Esophagus muscularis mucosa (tissue), 4 donors: ENCODE data around the gene PRMT6. TPM values are rescaled to one million over a fixed set of nuclear protein-coding genes. Genes with fewer than 3 reads are reported as not detected.

ENCODE experiments used
- DNase-seq: peaks from one replicate; pipeline ENCODE4 v3.0.0-alpha.2; 2017; ENCODE audit errors: extremely low spot score
- H3K27ac ChIP-seq, 4 donors: fragments of 200-600 bp; sonication (generic); replicated peaks in 1 of 4; 1 replicate in 3 of 4; 2 replicates in 1 of 4; pipeline ENCODE4 v1.5.1; 2016 to 2019; ENCODE audit warnings: mild to moderate bottlenecking in 1 of 4
- H3K27me3 ChIP-seq, 4 donors: fragments of 200-600 bp; sonication (generic); one replicate each; pipeline versions ENCODE4 v1.5.1 to v1.6.0; 2016 to 2019
- H3K36me3 ChIP-seq, 4 donors: fragments of 200-600 bp; sonication (generic); one replicate each; pipeline ENCODE4 v1.5.1; 2016 to 2019
- H3K4me1 ChIP-seq, 4 donors: fragments of 200-600 bp; sonication (generic); one replicate each; pipeline ENCODE4 v1.5.1; 2016 to 2019
- H3K4me3 ChIP-seq, 4 donors: fragments of 200-600 bp; sonication (generic); 1 replicate in 2 of 4; 2 replicates in 2 of 4; pipeline ENCODE4 v1.5.1; 2016 to 2019; ENCODE audit warnings: mild to moderate bottlenecking in 4 of 4, moderate library complexity in 1 of 4
- H3K9me3 ChIP-seq, 4 donors: fragments of 200-600 bp; sonication (generic); 1 replicate in 3 of 4; 2 replicates in 1 of 4; pipeline ENCODE4 v1.5.1; 2016 to 2019
- EP300 ChIP-seq: sonication (generic); formaldehyde crosslinking; IDR thresholded peaks from one replicate; pipeline ENCODE4 v1.6.1; 2017; ENCODE audit warnings: antibody characterized with exemption
- POLR2A ChIP-seq: fragments of 450-650 bp; IDR thresholded peaks from one replicate; pipeline ENCODE4 v1.6.1; 2017; ENCODE audit warnings: antibody characterized with exemption, moderate library complexity, mild to moderate bottlenecking, low read depth
- POLR2AphosphoS5 ChIP-seq, 2 donors: sonication (generic); formaldehyde crosslinking; IDR thresholded peaks; one replicate each; pipeline ENCODE4 v1.6.1; 2017; ENCODE audit warnings: antibody characterized with exemption in 2 of 2
- WGBS: methylation state at CpG from one replicate; pipeline ENCODE4 v1.1.5; 2018; 5-methylcytosine and 5-hydroxymethylcytosine counted together
- intact Hi-C: fragments of 100-400 bp; cut with DNase I; formaldehyde crosslinking; loops from one replicate; pipeline ENCODE4 v1.15.1; 2023
- total RNA-seq, 4 donors: library from RNA; depleted of rRNA; stranded (reverse); fragments of >200 nt; gene quantifications; one replicate each; pipeline versions ENCODE4 v1.1.0 to v1.2.1, GENCODE V29; 2016
- TF ChIP-seq, protein P1 (sequence below), 3 experiments: fragments of 200-600 bp in 2 of 3; fragments of 450-650 bp in 1 of 3; sonication (generic) in 2 of 3; IDR thresholded peaks; one replicate each; pipeline ENCODE4 v1.5.1; 2017 to 2019; ENCODE audit warnings: antibody characterized with exemption in 3 of 3, mild to moderate bottlenecking in 2 of 3, moderate library complexity in 1 of 3

PRMT6 gene
- total RNA-seq, 4 donors from 2014 or later = 6.2 to 13.6 (median 10.5) TPM

DNA sequence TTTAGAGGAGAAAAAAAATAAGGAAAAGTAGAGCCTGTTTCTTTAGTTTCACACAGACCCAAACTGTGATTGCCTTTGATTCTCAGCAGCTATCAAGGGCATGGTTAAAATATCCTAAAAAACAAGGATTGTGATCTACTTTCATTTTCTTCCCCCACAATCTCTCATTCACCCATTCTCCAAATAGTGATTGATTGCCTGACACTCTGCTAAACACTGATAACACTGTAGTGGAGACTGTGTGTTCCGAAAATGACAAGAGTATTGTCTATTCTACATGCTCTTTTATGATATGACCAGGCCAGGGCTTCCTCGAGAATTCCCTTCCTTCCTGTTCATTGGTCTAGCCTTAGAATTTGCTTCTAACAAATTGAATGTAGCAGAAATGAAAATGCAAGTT lies 40.2 kb downstream of the PRMT6 start:
- H3K27me3 ChIP-seq = no peaks in the 10 kb centered on the region
- no peak overlapping the region for H3K4me3 ChIP-seq
- H3K36me3 ChIP-seq = no peaks in the 10 kb centered on the region
- WGBS = 58% methylated on average over 2 of the region's 2 CpGs
- intact Hi-C loops = no loop called here
- TF ChIP-seq POLR2AphosphoS5 (IDR thresholded peaks at IDR 0.05) (no peak), EP300 (no peak), POLR2A (no peak)
- TF ChIP-seq, protein P1, sequence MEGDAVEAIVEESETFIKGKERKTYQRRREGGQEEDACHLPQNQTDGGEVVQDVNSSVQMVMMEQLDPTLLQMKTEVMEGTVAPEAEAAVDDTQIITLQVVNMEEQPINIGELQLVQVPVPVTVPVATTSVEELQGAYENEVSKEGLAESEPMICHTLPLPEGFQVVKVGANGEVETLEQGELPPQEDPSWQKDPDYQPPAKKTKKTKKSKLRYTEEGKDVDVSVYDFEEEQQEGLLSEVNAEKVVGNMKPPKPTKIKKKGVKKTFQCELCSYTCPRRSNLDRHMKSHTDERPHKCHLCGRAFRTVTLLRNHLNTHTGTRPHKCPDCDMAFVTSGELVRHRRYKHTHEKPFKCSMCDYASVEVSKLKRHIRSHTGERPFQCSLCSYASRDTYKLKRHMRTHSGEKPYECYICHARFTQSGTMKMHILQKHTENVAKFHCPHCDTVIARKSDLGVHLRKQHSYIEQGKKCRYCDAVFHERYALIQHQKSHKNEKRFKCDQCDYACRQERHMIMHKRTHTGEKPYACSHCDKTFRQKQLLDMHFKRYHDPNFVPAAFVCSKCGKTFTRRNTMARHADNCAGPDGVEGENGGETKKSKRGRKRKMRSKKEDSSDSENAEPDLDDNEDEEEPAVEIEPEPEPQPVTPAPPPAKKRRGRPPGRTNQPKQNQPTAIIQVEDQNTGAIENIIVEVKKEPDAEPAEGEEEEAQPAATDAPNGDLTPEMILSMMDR (IDR thresholded peaks at IDR 0.05) = no peak
- H3K27ac ChIP-seq = no peak overlapping the region
- H3K9me3 ChIP-seq = no peaks in the 10 kb centered on the region
- H3K4me1 ChIP-seq = no peaks in the 10 kb centered on the region
- no peak for DNase-seq

DNA sequence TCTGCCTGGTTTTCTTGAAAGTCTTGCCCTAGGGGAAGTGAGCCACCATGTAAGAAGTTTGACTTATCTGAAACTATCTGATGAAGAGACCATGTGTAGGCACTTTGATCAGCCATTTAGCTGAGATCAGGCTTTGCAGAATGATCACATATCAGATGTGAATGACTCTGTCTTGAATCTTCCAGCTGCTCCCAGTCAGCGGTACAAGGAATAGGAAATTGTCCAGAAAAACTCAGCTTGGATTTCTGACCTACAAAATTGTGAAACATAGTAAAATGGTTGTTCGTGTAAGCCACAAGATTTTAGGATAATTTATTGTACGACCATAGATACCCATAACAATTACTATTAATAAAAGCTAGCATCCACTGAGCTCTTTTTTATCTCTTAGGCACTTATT lies 42.5 kb downstream of the PRMT6 start:
- H3K36me3 ChIP-seq = no peaks in the 10 kb centered on the region
- intact Hi-C loops = no loop called here
- WGBS = 75% methylated on average over 3 of the region's 3 CpGs
- TF ChIP-seq EP300 = no peak
- TF ChIP-seq POLR2AphosphoS5 (IDR thresholded peaks at IDR 0.05) = no peak
- TF ChIP-seq, protein P1 (IDR thresholded peaks at IDR 0.05) = no peak
- TF ChIP-seq POLR2A = no peak
- H3K9me3 ChIP-seq = no peaks in the 10 kb centered on the region
- H3K4me3 ChIP-seq = no peak overlapping the region
- no peaks in the 10 kb centered on the region for H3K4me1 ChIP-seq
- DNase-seq = no peak
- H3K27ac ChIP-seq = no peak overlapping the region
- no peaks in the 10 kb centered on the region for H3K27me3 ChIP-seq

DNA sequence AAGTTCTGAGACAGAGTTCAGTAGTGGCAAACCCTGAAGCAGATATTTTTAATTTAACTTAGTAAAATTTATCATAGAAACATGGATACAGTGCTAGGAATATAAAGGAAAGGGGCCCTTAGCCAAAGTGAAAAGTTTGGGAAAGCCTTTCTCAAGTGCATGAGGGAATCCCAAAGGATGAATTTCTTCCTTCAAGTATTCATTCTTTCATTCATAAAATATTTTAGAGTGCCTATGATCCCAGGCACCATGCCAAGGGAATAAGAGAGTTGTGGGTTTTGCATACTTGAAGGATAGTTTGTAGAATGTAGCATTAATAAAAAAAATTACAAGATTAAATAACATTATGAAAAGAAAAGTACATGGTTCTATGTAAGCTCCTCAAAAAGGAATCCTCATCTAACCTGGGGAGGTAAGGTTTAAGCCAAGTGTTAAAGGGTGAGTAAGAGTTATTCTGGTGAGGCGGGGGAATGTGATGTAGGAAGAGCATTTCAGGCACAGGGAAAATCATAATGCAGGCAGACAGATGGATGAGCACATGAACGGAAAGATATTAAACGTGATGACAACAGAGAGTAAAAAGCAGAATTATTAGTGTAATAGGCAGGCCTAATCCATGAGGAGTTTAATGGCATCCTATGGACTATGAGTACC lies 44.0 kb downstream of the PRMT6 start:
- 89% methylated on average over 3 of the region's 3 CpGs for WGBS
- Histone ChIP-seq H3K9me3 (no peaks in the 10 kb centered on the region), H3K27ac (no peak overlapping the region), H3K4me3 (no peak overlapping the region), H3K4me1 (no peaks in the 10 kb centered on the region), H3K36me3 (no peaks in the 10 kb centered on the region), H3K27me3 (no peaks in the 10 kb centered on the region)
- TF ChIP-seq, protein P1 (IDR thresholded peaks at IDR 0.05) = no peak
- TF ChIP-seq POLR2AphosphoS5 (IDR thresholded peaks at IDR 0.05) = no peak
- no peak for TF ChIP-seq EP300
- no peak for TF ChIP-seq POLR2A
- intact Hi-C loops = no loop called here
- DNase-seq = no peak

DNA sequence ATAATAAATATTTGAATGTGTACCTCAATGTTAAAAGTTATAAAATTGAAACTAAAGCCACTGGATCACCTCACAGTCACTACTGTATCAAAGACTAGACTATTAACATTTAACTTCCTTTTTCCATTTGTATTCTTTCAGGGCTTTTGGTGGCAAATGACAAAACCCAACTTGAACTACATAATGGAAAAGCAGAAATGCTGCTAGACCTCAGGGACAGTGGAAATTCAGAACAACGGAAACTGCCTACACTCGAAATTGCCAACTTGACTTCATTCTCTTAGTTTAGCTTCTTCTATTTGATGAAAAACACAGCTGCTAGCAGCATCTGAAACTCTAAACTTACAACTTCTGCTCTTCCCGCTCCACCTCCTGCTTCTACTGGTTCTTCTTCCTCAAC lies 49.4 kb downstream of the PRMT6 start:
- Histone ChIP-seq H3K36me3 (no peaks in the 10 kb centered on the region), H3K4me3 (no peak overlapping the region), H3K27ac (no peak overlapping the region), H3K4me1 (no peaks in the 10 kb centered on the region), H3K27me3 (no peaks in the 10 kb centered on the region), H3K9me3 (no peaks in the 10 kb centered on the region)
- intact Hi-C loops = no loop called here
- 89% methylated on average over 3 of the region's 3 CpGs for WGBS
- TF ChIP-seq, protein P1 (IDR thresholded peaks at IDR 0.05) = no peak
- TF ChIP-seq EP300 (no peak), POLR2A (no peak), POLR2AphosphoS5 (IDR thresholded peaks at IDR 0.05) (no peak)
- DNase-seq = no peak

Other genes with a start within 250 kb of the PRMT6 start
- gene NTNG1, start 84.4 kb downstream of the PRMT6 start, total RNA-seq = 1 to 10 TPM in 3 of 4 donors, under 1 TPM in 1; 0.78 to 4.2 (median 2.4) TPM